Measurements from ENCODE around the gene PNPLA2.

Gene PNPLA2

DNA sequence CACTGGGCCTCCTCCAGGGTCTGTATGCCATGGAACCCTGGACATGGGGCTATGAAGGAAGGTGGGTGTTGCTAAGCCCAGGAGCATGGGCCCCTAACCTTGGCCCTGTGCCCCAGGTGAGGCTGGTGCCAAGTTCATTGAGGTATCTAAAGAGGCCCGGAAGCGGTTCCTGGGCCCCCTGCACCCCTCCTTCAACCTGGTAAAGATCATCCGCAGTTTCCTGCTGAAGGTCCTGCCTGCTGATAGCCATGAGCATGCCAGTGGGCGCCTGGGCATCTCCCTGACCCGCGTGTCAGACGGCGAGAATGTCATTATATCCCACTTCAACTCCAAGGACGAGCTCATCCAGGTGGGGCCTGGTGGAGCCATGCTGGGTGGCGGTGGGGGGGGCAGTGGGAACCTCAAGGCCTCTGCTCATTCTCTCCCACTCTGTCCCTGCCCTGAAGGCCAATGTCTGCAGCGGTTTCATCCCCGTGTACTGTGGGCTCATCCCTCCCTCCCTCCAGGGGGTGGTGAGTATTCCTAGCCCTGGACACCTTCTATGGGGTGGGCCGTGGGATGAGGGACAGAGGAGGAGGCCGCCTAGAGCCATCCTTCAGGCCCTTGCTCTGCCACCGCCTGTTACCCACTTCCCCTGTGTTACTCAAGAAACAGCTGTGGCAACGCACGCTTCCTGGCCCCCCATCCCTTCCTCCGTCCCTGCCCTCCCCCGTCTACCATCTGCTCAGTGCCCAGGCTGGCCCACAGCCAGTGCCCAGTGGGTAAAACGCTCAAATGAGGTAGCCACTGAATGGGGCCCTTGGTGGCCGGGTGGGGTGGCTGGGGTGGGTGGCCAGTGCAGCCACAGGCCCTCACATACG, 3.0 kb downstream of the PNPLA2 start:
- 0 out of 2 replicates have a peak, but pooled peaks cover 6% of the 10 kb centered on the region for H3K36me3 ChIP-seq (ENCODE audit: insufficient read depth, low read length)
- 95% methylated on average over 21 of the region's 22 CpGs for WGBS
- no peak overlapping the region for H3K4me3 ChIP-seq (ENCODE audit: low read length)
- H3K27me3 ChIP-seq (ENCODE audit: insufficient read depth, low read length): peaks cover 13% of the 10 kb centered on the region
- H3K9me3 ChIP-seq (ENCODE audit: insufficient read depth, low read depth, low read length): no peaks in the 10 kb centered on the region
- H3K4me1 ChIP-seq (ENCODE audit: insufficient read depth, low read length): no peaks in the 10 kb centered on the region
- no peak overlapping the region for H3K27ac ChIP-seq (ENCODE audit: low read depth, low read length)
- H3K9ac ChIP-seq (ENCODE audit: low read depth, low read length): no peak overlapping the region

GRCh38 chr11:823441-824291, 5.0 kb downstream of the PNPLA2 start:
- Histone ChIP-seq H3K4me3 (ENCODE audit: low read length) (no peak overlapping the region), H3K36me3 (ENCODE audit: insufficient read depth, low read length) (0 out of 2 replicates have a peak, but pooled peaks cover 6% of the 10 kb centered on the region), H3K27ac (ENCODE audit: low read depth, low read length) (no peak overlapping the region), H3K27me3 (ENCODE audit: insufficient read depth, low read length) (peaks cover 32% of the 10 kb centered on the region), H3K4me1 (ENCODE audit: insufficient read depth, low read length) (peaks cover 12% of the 10 kb centered on the region), H3K9ac (ENCODE audit: low read depth, low read length) (no peak overlapping the region), H3K9me3 (ENCODE audit: insufficient read depth, low read depth, low read length) (no peaks in the 10 kb centered on the region)
- WGBS: 92% methylated on average over 53 of the region's 53 CpGs

DNA sequence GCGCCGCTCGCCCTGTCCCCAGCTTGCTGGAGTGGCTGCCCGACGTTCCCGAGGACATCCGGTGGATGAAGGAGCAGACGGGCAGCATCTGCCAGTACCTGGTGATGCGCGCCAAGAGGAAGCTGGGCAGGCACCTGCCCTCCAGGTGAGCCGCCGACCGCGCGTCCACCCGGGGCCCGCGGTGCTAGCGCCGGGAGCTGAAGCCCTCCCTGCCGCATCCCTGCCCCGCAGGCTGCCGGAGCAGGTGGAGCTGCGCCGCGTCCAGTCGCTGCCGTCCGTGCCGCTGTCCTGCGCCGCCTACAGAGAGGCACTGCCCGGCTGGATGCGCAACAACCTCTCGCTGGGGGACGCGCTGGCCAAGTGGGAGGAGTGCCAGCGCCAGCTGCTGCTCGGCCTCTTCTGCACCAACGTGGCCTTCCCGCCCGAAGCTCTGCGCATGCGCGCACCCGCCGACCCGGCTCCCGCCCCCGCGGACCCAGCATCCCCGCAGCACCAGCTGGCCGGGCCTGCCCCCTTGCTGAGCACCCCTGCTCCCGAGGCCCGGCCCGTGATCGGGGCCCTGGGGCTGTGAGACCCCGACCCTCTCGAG, 5.7 kb downstream of the PNPLA2 start:
- Histone ChIP-seq H3K4me3 (ENCODE audit: low read length) (no peak overlapping the region), H3K27ac (ENCODE audit: low read depth, low read length) (no peak overlapping the region), H3K36me3 (ENCODE audit: insufficient read depth, low read length) (0 out of 2 replicates have a peak, but pooled peaks cover 6% of the 10 kb centered on the region), H3K9ac (ENCODE audit: low read depth, low read length) (no peak overlapping the region), H3K9me3 (ENCODE audit: insufficient read depth, low read depth, low read length) (no peaks in the 10 kb centered on the region), H3K4me1 (ENCODE audit: insufficient read depth, low read length) (peaks cover 19% of the 10 kb centered on the region), H3K27me3 (ENCODE audit: insufficient read depth, low read length) (peaks cover 39% of the 10 kb centered on the region)
- 95% methylated on average over 59 of the region's 59 CpGs for WGBS

- Histone ChIP-seq H3K27ac (ENCODE audit: low read depth, low read length) (no peak overlapping the region), H3K4me3 (ENCODE audit: low read length) (no peak overlapping the region), H3K27me3 (ENCODE audit: insufficient read depth, low read length) (peaks cover 45% of the 10 kb centered on the region), H3K36me3 (ENCODE audit: insufficient read depth, low read length) (0 out of 2 replicates have a peak, but pooled peaks cover 6% of the 10 kb centered on the region), H3K9me3 (ENCODE audit: insufficient read depth, low read depth, low read length) (no peaks in the 10 kb centered on the region), H3K9ac (ENCODE audit: low read depth, low read length) (no peak overlapping the region), H3K4me1 (ENCODE audit: insufficient read depth, low read length) (peaks cover 19% of the 10 kb centered on the region)
- WGBS: 87% methylated on average over 11 of the region's 11 CpGs
Measured at GRCh38 chr11:824942-825341, 6.2 kb downstream of the PNPLA2 start.

DNA sequence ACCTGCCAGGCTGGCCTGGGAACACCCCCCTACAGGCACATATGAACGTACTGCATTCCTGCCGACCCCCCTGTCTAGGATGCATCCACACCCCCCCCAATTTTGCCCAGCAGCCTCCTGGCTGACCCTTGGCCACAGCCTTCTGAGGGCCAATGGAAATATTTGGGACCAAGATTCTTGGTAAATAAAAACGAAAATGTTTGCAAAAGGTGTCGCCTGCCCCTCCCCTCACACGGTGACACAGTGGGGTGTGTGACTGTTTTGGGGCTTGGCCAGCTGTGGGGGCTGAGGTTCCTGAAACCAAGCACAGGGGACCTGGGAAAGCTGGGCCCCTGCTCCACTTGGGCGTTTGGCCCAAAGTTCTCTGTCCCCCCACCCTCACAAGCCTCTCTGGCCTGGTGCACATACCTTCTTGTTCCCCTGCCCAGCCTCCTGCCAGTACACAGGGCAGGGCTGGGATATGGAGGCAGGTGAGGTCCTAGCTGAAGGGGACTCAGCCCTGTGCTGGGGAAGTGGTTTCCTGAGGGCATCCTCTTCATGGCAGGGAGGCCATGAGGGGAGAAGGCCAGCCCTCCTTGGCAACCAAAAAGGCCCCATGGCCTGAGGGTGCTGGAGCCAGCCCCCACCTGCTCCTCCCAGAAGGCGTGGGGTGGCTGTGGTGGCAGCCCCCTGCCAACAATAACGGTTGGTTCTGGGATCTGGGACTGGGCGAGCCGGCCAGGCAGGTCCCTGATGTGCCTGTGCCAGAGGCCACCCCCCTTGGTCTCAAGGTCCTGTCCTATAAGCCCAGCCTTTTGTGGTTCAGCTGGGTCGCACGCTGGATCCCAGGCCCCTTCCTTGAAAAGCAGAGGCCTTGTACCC, 6.9 kb downstream of the PNPLA2 start:
- Histone ChIP-seq H3K9me3 (ENCODE audit: insufficient read depth, low read depth, low read length) (no peaks in the 10 kb centered on the region), H3K27ac (ENCODE audit: low read depth, low read length) (no peak overlapping the region), H3K9ac (ENCODE audit: low read depth, low read length) (no peak overlapping the region), H3K4me3 (ENCODE audit: low read length) (no peak overlapping the region), H3K36me3 (ENCODE audit: insufficient read depth, low read length) (0 out of 2 replicates have a peak, but pooled peaks cover 6% of the 10 kb centered on the region), H3K27me3 (ENCODE audit: insufficient read depth, low read length) (peaks cover 50% of the 10 kb centered on the region), H3K4me1 (ENCODE audit: insufficient read depth, low read length) (peaks cover 19% of the 10 kb centered on the region)
- WGBS: 92% methylated on average over 12 of the region's 12 CpGs

GRCh38 chr11:826227-826621, 7.5 kb downstream of the PNPLA2 start:
- H3K9me3 ChIP-seq (ENCODE audit: insufficient read depth, low read depth, low read length): no peaks in the 10 kb centered on the region
- peaks cover 22% of the 10 kb centered on the region for H3K4me1 ChIP-seq (ENCODE audit: insufficient read depth, low read length)
- 87% methylated on average over 8 of the region's 9 CpGs for WGBS
- peaks cover 56% of the 10 kb centered on the region for H3K27me3 ChIP-seq (ENCODE audit: insufficient read depth, low read length)
- 0 out of 2 replicates have a peak, but pooled peaks cover 6% of the 10 kb centered on the region for H3K36me3 ChIP-seq (ENCODE audit: insufficient read depth, low read length)
- H3K9ac ChIP-seq (ENCODE audit: low read depth, low read length): no peak overlapping the region
- H3K4me3 ChIP-seq (ENCODE audit: low read length): peak overlapping the region; percentile 55; the same call in 1 of the 2 replicates
- no peak overlapping the region for H3K27ac ChIP-seq (ENCODE audit: low read depth, low read length)

GRCh38 chr11:826836-827145, 8.1 kb downstream of the PNPLA2 start:
- Histone ChIP-seq H3K4me3 (ENCODE audit: low read length) (peak overlapping the region; percentile 55), H3K9me3 (ENCODE audit: insufficient read depth, low read depth, low read length) (no peaks in the 10 kb centered on the region), H3K27ac (ENCODE audit: low read depth, low read length) (no peak overlapping the region)

DNA sequence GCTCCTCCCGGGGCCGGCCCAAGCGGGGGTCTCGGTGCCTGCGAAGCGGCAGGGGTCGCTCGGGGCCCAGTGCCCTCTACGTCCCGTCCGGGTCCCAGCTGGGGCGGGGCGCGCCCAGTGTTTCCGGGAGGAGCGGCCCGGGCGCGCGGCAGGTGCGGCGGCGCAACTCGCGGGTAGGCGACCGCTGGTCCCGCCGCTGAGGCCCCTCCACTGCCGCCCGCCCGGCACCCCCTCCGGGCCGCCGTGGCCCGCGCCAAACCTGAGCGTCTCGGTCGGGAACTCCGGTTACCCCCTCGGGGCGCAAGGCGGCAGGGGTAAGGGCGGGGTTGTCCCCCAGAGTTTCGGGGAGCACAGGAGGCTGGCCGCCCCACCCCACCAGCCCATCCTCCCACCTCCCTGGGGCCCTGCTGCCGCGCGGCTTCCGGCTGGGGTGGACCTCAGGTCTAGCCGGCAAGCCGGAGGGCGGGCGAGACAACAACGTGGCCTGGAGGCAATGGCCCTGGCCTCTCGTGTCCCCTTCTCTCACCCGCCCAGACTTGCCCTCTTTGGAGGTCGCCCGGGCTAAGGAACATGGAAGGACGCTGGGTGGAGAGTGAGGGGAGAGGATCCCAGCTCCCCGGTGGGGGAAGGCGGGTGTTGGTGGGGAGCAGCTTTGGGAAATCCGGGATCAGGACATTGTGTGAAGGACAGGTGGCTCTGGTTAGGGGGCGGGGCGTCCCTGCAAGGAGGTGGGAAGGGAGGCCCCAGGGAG, 8.6 kb downstream of the PNPLA2 start:
- H3K4me3 ChIP-seq (ENCODE audit: low read length): peak overlapping the region; percentile 55
- 0 out of 2 replicates have a peak, but pooled peaks cover 3% of the 10 kb centered on the region for H3K36me3 ChIP-seq (ENCODE audit: insufficient read depth, low read length)
- H3K9me3 ChIP-seq (ENCODE audit: insufficient read depth, low read depth, low read length): no peaks in the 10 kb centered on the region
- H3K4me1 ChIP-seq (ENCODE audit: insufficient read depth, low read length): peaks cover 32% of the 10 kb centered on the region
- peak overlapping the region; percentile 41 for H3K9ac ChIP-seq (ENCODE audit: low read depth, low read length)
- peaks cover 67% of the 10 kb centered on the region for H3K27me3 ChIP-seq (ENCODE audit: insufficient read depth, low read length)
- WGBS: 2% methylated on average over 65 of the region's 66 CpGs
- H3K27ac ChIP-seq (ENCODE audit: low read depth, low read length): no peak overlapping the region; the same call in 1 of the 2 replicates

More at GRCh38 chr11:826836-827145, 8.1 kb downstream of the PNPLA2 start:
- H3K9ac ChIP-seq (ENCODE audit: low read depth, low read length): peak overlapping the region; percentile 41; the same call in 1 of the 2 replicates
- 0 out of 2 replicates have a peak, but pooled peaks cover 3% of the 10 kb centered on the region for H3K36me3 ChIP-seq (ENCODE audit: insufficient read depth, low read length)
- 3% methylated on average over 22 of the region's 22 CpGs for WGBS
- H3K4me1 ChIP-seq (ENCODE audit: insufficient read depth, low read length): peaks cover 28% of the 10 kb centered on the region
- peaks cover 62% of the 10 kb centered on the region for H3K27me3 ChIP-seq (ENCODE audit: insufficient read depth, low read length)

GRCh38 chr11:827897-828192, 9.1 kb downstream of the PNPLA2 start, which contains the start of gene CRACR2B:
CRACR2B (plus strand) TSS chr11:827919; CDS start chr11:828608, 689 bp downstream.
- Histone ChIP-seq H3K9ac (ENCODE audit: low read depth, low read length) (peak within 1 kb of the TSS; percentile 41), H3K4me3 (ENCODE audit: low read length) (peak within 1 kb of the TSS; percentile 55), H3K4me1 (ENCODE audit: insufficient read depth, low read length) (peaks cover 32% of the 10 kb centered on the region), H3K27me3 (ENCODE audit: insufficient read depth, low read length) (peaks cover 68% of the 10 kb centered on the region), H3K27ac (ENCODE audit: low read depth, low read length) (no peak within 1 kb of the TSS; the same call in 1 of the 2 replicates), H3K9me3 (ENCODE audit: insufficient read depth, low read depth, low read length) (no peaks in the 10 kb centered on the region), H3K36me3 (ENCODE audit: insufficient read depth, low read length) (0 out of 2 replicates have a peak, but pooled peaks cover 3% of the 10 kb centered on the region)
- WGBS: 37% methylated on average over 5 of the region's 5 CpGs

Data from HUES64 (cell line).